Measurements from ENCODE around the gene CLTCL1. TPM values are rescaled to one million over a fixed set of nuclear protein-coding genes. Genes with fewer than 3 reads are reported as not detected.
"Not testable (repeated sequence)": the region's sequence is repeated elsewhere in the genome, so short reads cannot be mapped to it uniquely, and the experiment has no call there.

Gene CLTCL1
- total RNA-seq, 1 experiment from 2014 or later, result 7.9 TPM

DNA sequence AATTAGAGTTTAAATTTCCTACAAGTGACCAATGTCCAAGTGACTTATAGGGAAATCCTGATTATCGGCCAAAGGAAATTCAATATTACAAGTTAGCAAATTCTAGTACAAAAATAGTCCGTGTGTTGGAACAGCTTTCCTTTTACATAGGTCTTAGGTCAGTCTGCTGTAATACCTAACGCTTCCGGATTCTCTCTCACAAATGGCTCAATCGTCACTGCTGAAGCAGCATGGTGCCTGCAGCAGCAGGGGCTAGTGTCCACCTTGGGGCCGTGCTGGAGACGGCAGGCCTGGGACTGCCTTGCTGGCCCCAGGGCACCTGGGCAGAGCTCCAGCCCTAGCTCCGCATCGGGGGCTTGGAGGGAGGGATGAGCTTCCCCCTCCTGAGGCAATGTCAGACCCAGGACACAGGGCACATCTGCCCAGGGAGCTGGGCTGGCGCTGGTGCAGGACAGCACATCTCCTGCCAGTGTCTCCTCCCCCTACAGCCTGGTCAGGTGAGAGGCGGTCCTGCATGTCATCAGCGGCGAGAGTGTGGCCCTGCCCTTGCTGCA, 39.4 kb upstream of the CLTCL1 start:
- ChIA-PET CTCF (no interaction called here), POLR2A (no interaction called here)
- Histone ChIP-seq H3K9me3 (peaks cover 4% of the 10 kb centered on the region), H3K27me3 (replicated peaks; ENCODE audit: control insufficient read depth, insufficient read depth, low read length) (no peaks in the 10 kb centered on the region), H3K4me1 (no peaks in the 10 kb centered on the region), H3K36me3 (ENCODE audit: control insufficient read depth, insufficient read depth, low read length) (peaks cover 4% of the 10 kb centered on the region), H3K4me3 (ENCODE audit: low read depth, low read length) (no peak overlapping the region)
- no peak overlapping the region for H3K27ac Mint-ChIP-seq (ENCODE audit: unreplicated experiment)
- peaks cover 23% of the 10 kb centered on the region for H3K9me3 Mint-ChIP-seq (ENCODE audit: unreplicated experiment)
- BruUV-seq (replicated peaks), result TSS peak; percentile 48
- no peak overlapping the region for H3K4me3 Mint-ChIP-seq (ENCODE audit: unreplicated experiment)
- H3K4me1 Mint-ChIP-seq (ENCODE audit: low read depth, unreplicated experiment), result peaks cover 4% of the 10 kb centered on the region
- no peaks in the 10 kb centered on the region for H3K27me3 Mint-ChIP-seq (ENCODE audit: insufficient read depth, unreplicated experiment)
- intact Hi-C loops (cut with micrococcal nuclease; ENCODE audit: unreplicated experiment), result no loop called here
- DNase-seq, result no peak
- peaks cover 80% of the 10 kb centered on the region for H3K36me3 Mint-ChIP-seq (ENCODE audit: insufficient read depth, unreplicated experiment)
- TF ChIP-seq, protein P1, sequence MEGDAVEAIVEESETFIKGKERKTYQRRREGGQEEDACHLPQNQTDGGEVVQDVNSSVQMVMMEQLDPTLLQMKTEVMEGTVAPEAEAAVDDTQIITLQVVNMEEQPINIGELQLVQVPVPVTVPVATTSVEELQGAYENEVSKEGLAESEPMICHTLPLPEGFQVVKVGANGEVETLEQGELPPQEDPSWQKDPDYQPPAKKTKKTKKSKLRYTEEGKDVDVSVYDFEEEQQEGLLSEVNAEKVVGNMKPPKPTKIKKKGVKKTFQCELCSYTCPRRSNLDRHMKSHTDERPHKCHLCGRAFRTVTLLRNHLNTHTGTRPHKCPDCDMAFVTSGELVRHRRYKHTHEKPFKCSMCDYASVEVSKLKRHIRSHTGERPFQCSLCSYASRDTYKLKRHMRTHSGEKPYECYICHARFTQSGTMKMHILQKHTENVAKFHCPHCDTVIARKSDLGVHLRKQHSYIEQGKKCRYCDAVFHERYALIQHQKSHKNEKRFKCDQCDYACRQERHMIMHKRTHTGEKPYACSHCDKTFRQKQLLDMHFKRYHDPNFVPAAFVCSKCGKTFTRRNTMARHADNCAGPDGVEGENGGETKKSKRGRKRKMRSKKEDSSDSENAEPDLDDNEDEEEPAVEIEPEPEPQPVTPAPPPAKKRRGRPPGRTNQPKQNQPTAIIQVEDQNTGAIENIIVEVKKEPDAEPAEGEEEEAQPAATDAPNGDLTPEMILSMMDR (IDR thresholded peaks at IDR 0.05; ENCODE audit: insufficient read depth in 1 of 2, low read depth in 1 of 2, low read length in 1 of 2, severe bottlenecking in 1 of 2, unreplicated experiment in 1 of 2), result no peak

GRCh38 chr22:19330205-19330604, 38.7 kb upstream of the CLTCL1 start:
- DNase-seq; CTCF ChIA-PET; intact Hi-C loops (cut with micrococcal nuclease; ENCODE audit: unreplicated experiment); H3K27ac Mint-ChIP-seq (ENCODE audit: unreplicated experiment); BruUV-seq (replicated peaks); H3K27me3 ChIP-seq (replicated peaks; ENCODE audit: control insufficient read depth, insufficient read depth, low read length); H3K4me1 Mint-ChIP-seq (ENCODE audit: low read depth, unreplicated experiment); H3K36me3 ChIP-seq (ENCODE audit: control insufficient read depth, insufficient read depth, low read length); H3K4me3 ChIP-seq (ENCODE audit: low read depth, low read length); H3K4me1 ChIP-seq; H3K9me3 ChIP-seq; POLR2A ChIA-PET; H3K4me3 Mint-ChIP-seq (ENCODE audit: unreplicated experiment); H3K27me3 Mint-ChIP-seq (ENCODE audit: insufficient read depth, unreplicated experiment): not testable (repeated sequence)
- Mint-ChIP-seq H3K9me3 (ENCODE audit: unreplicated experiment) (peaks cover 17% of the 10 kb centered on the region), H3K36me3 (ENCODE audit: insufficient read depth, unreplicated experiment) (peaks cover 73% of the 10 kb centered on the region)

DNA sequence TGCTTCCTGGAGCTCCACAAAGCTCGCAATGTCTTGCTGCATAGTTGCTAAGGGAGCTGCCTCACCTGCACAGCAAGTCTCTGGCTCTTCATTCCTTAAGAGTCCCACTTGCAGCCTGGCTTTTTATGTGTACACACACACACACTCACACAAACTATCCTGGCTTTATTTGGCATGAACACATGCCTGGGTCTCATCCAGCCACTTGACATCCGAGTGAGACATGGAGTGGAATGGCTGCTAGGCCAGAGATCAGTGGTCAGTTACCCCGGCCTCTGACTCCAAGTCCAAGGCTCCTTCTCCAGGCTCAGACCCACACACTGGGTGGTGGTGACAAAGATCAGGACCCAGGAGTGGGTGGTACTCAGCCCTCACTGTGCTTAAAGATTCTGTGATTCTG, 37.9 kb upstream of the CLTCL1 start:
- no peak overlapping the region for H3K4me3 ChIP-seq (ENCODE audit: low read depth, low read length)
- H3K9me3 ChIP-seq, result no peaks in the 10 kb centered on the region; the same call in 1 of the 2 replicates
- no peaks in the 10 kb centered on the region for H3K27me3 ChIP-seq (replicated peaks; ENCODE audit: control insufficient read depth, insufficient read depth, low read length)
- TF ChIP-seq, protein P1 (IDR thresholded peaks at IDR 0.05; ENCODE audit: insufficient read depth in 1 of 2, low read depth in 1 of 2, low read length in 1 of 2, severe bottlenecking in 1 of 2, unreplicated experiment in 1 of 2), result no peak
- no peak for DNase-seq
- H3K27me3 Mint-ChIP-seq (ENCODE audit: insufficient read depth, unreplicated experiment), result no peaks in the 10 kb centered on the region
- peaks cover 4% of the 10 kb centered on the region for H3K36me3 ChIP-seq (ENCODE audit: control insufficient read depth, insufficient read depth, low read length)
- H3K36me3 Mint-ChIP-seq (ENCODE audit: insufficient read depth, unreplicated experiment), result peaks cover 66% of the 10 kb centered on the region
- intact Hi-C loops (cut with micrococcal nuclease; ENCODE audit: unreplicated experiment), result no loop called here
- BruUV-seq (replicated peaks), result no TSS peak
- H3K4me1 Mint-ChIP-seq (ENCODE audit: low read depth, unreplicated experiment), result no peaks in the 10 kb centered on the region
- ChIA-PET POLR2A (no interaction called here), CTCF (no interaction called here)
- H3K27ac Mint-ChIP-seq (ENCODE audit: unreplicated experiment), result no peak overlapping the region
- no peaks in the 10 kb centered on the region for H3K4me1 ChIP-seq
- H3K4me3 Mint-ChIP-seq (ENCODE audit: unreplicated experiment), result no peak overlapping the region
- peaks cover 10% of the 10 kb centered on the region for H3K9me3 Mint-ChIP-seq (ENCODE audit: unreplicated experiment)

Data from Caco-2 (cell line).